ENCODE data around the gene LCORL.
"Not testable (repeated sequence)": the region's sequence is repeated elsewhere in the genome, so short reads cannot be mapped to it uniquely, and the experiment has no call there.

Gene LCORL

DNA sequence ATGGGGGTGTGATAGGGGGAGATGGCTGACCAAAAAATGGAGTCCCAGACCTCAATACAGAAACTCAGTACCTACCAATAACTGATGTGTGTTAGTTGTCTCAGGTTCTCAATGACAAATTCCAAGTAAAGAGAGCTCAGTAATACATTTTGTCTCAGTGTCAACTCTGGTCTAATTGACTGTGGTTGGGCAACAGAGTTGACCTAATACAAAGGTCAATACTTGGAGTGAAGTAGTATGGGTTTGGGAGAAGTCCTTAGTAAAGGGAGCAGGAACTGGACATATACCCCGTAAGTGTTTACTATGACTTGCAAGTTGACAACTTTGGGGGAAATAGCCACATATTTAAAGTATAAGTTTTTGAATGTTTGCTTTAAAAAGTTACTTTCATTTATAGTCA lies 20.5 kb upstream of the LCORL start:
- intact Hi-C loops (cut with DNase I; ENCODE audit: low total_unique reads), result no loop called here
- TF ChIP-seq, protein P1, sequence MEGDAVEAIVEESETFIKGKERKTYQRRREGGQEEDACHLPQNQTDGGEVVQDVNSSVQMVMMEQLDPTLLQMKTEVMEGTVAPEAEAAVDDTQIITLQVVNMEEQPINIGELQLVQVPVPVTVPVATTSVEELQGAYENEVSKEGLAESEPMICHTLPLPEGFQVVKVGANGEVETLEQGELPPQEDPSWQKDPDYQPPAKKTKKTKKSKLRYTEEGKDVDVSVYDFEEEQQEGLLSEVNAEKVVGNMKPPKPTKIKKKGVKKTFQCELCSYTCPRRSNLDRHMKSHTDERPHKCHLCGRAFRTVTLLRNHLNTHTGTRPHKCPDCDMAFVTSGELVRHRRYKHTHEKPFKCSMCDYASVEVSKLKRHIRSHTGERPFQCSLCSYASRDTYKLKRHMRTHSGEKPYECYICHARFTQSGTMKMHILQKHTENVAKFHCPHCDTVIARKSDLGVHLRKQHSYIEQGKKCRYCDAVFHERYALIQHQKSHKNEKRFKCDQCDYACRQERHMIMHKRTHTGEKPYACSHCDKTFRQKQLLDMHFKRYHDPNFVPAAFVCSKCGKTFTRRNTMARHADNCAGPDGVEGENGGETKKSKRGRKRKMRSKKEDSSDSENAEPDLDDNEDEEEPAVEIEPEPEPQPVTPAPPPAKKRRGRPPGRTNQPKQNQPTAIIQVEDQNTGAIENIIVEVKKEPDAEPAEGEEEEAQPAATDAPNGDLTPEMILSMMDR (IDR thresholded peaks at IDR 0.05), result no peak
- Histone ChIP-seq H3K36me3 (no peaks in the 10 kb centered on the region), H3K4me3 (no peak overlapping the region), H3K27ac (no peak overlapping the region), H3K4me1 (no peaks in the 10 kb centered on the region), H3K27me3 (no peaks in the 10 kb centered on the region), H3K9me3 (no peaks in the 10 kb centered on the region)
- DNase-seq, result no peak

GRCh38 chr4:18041114-18041513 lies 19.6 kb upstream of the LCORL start:
- no peaks in the 10 kb centered on the region for H3K9me3 ChIP-seq
- intact Hi-C loops (cut with DNase I; ENCODE audit: low total_unique reads), result no loop called here
- no peaks in the 10 kb centered on the region for H3K4me1 ChIP-seq
- TF ChIP-seq, protein P1 (IDR thresholded peaks at IDR 0.05), result no peak
- no peaks in the 10 kb centered on the region for H3K27me3 ChIP-seq
- no peaks in the 10 kb centered on the region for H3K36me3 ChIP-seq
- no peak overlapping the region for H3K4me3 ChIP-seq
- no peak overlapping the region for H3K27ac ChIP-seq
- no peak for DNase-seq

- no peaks in the 10 kb centered on the region for H3K4me1 ChIP-seq
- H3K4me3 ChIP-seq, result no peak overlapping the region
- no peaks in the 10 kb centered on the region for H3K36me3 ChIP-seq
- intact Hi-C loops (cut with DNase I; ENCODE audit: low total_unique reads), result no loop called here
- TF ChIP-seq, protein P1 (IDR thresholded peaks at IDR 0.05), result no peak
- no peaks in the 10 kb centered on the region for H3K27me3 ChIP-seq
- no peak for DNase-seq
- no peaks in the 10 kb centered on the region for H3K9me3 ChIP-seq
- no peak overlapping the region for H3K27ac ChIP-seq
These were observed 17.6 kb upstream of the LCORL start for GRCh38 chr4:18039113-18039512.

DNA sequence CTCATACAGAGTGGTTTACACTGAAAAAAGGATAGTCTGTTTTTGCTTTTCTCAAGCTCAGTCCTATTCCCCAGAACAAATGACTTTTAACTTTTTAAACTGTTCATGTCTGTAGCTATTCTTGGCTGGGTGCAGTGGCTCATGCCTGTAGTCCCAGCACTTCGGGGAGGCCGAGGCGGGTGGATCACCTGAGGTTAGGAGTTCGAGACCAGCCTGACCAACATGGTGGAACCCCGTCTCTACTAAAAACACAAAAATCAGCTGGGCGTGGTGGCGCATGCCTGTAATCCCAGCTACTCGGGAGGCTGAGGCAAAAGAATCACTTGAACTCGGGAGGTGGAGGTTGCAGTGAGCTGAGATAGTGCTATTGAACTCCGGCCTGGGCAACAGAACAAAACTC lies 14.8 kb upstream of the LCORL start:
- DNase-seq; H3K36me3 ChIP-seq; intact Hi-C loops (cut with DNase I; ENCODE audit: low total_unique reads); H3K27me3 ChIP-seq; H3K4me3 ChIP-seq; H3K9me3 ChIP-seq; H3K27ac ChIP-seq; H3K4me1 ChIP-seq: not testable (repeated sequence)

- Histone ChIP-seq H3K4me1 (no peaks in the 10 kb centered on the region), H3K4me3 (no peak overlapping the region), H3K27ac (no peak overlapping the region), H3K36me3 (no peaks in the 10 kb centered on the region), H3K27me3 (no peaks in the 10 kb centered on the region), H3K9me3 (no peaks in the 10 kb centered on the region)
- intact Hi-C loops (cut with DNase I; ENCODE audit: low total_unique reads), result no loop called here
- DNase-seq, result no peak
- TF ChIP-seq, protein P1 (IDR thresholded peaks at IDR 0.05), result no peak
These were observed 12.5 kb upstream of the LCORL start for GRCh38 chr4:18034099-18034498.

- intact Hi-C loops (cut with DNase I; ENCODE audit: low total_unique reads), result no loop called here
- no peak for DNase-seq
- TF ChIP-seq, protein P1 (IDR thresholded peaks at IDR 0.05), result no peak
- H3K27me3 ChIP-seq, result no peaks in the 10 kb centered on the region
- H3K9me3 ChIP-seq, result no peaks in the 10 kb centered on the region
- no peak overlapping the region for H3K4me3 ChIP-seq
- H3K4me1 ChIP-seq, result no peaks in the 10 kb centered on the region
- no peak overlapping the region for H3K27ac ChIP-seq
- no peaks in the 10 kb centered on the region for H3K36me3 ChIP-seq
These were observed 11.8 kb upstream of the LCORL start for GRCh38 chr4:18033111-18034085.
